NCI-H1930 (cell line): ENCODE data around the gene TGFBR3.
A peak's percentile ranks its signal among the peaks of the same experiment; 100 is the strongest.
"Not testable (repeated sequence)": the region's sequence is repeated elsewhere in the genome, so short reads cannot be mapped to it uniquely, and the experiment has no call there.

Experiments
- DNase-seq, 2 experiments: peaks; one replicate each; lab custom pipeline; 2025; lab: John Stamatoyannopoulos, UW

TGFBR3 gene

GRCh38 chr1:91883470-91883869 is 2.5 kb downstream of the TGFBR3 start:
- no peak for DNase-seq

DNA sequence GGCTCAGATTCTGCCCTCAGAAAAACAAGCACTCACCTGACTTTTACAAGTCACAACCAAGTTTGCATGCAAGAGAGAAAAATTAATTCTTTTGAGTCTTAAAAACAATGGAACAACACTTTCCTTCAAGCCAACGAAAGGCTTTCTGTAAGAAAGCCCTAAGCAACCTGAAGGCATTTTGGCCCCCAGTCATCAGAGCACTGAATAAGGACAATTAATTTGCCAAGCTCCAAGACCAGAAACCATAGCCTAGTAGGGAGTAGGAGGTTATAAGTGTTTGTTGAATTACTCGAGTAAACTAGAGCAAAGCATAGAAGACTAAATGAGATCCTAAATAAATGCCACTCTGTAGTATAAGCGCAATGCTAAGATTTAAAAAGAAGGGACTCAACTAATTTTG is 4.7 kb downstream of the TGFBR3 start:
- DNase-seq: no peak

GRCh38 chr1:91879733-91880132 is 6.2 kb downstream of the TGFBR3 start:
- no peak for DNase-seq

- no peak for DNase-seq
These were observed 8.3 kb downstream of the TGFBR3 start for GRCh38 chr1:91877574-91878208.

DNA sequence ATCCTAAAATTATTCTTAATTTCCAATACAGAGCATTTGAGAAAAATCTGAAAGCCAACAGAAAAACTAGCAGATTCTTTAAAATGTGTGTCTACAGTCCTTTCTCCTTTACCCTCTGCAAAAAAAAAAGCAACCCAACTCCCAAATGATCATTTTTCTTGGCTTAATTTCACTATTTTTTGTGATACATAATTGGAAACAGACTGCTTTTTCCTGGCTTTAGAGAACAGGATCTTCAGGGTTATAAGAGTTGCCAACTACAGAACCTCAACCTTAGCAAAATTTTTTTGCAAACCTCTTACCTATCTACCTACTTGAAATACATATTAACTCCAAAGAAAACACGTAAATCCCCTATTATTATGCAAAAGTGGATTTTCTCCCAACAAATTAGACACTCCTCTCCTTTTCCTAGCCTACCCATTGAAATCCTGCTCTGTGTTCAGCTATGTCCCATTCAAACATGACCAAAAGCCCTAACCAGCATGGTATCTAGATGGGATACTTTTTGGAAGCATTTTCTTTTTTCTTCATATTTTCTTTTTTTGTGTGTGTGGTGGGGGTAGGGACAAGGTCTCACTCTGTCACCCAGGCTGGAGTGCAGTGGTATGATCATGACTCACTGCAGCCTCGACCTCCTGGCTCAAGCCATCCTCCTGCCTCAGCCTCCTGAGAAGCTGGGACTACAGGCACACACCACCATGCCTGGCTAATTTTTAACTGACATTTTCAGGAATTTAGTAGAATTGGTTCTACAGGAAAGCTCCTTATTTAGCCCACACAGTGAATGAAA is 9.0 kb downstream of the TGFBR3 start:
- DNase-seq: no peak

DNA sequence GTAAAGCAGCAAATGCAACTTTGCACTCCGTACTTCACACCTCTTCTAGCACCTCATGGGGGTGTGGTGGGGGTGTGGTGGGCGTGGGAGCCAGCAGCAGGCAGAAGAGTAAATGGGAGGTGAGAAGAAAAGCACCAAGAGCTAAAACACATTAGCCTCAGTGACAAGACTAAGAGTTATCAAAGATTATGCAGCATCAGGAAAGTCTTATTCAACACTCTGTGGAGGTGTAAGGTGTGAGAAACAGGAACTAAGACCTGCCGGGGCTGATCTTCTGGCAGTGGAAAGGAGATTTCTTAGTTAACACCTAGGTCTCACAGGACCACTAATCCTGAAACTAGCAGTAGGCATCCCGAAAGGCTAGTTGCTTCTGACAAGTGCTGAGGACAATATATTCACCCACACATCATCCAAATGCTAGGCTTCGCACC is 9.9 kb downstream of the TGFBR3 start:
- no peak for DNase-seq

GRCh38 chr1:91874167-91874566 is 11.8 kb downstream of the TGFBR3 start:
- no peak for DNase-seq

DNA sequence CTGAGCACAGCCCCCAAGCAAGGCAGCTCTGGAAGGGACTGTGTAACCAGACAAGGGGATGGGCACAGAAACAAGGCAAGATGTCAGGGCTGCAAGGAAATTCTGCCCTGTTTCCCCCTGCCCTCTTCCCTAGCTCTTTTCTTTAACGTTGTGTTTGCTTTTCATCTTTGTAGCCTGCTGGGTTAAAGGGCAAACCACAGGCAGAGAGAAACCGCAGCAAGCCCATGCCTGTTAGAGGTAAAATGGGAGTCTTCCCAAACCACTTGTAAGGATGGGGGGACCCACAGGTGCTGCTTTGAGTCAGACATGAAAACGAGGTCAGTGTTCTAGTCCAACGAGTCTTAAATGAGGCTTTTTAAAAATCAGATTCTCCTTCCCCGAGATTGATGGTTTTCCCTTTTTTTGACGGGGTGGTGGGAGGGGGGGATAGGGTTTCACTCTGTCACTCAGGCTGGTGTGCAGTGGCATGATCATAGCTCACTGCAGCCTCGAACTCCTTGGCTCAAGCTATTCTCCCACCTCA is 13.3 kb downstream of the TGFBR3 start:
- no peak for DNase-seq

GRCh38 chr1:91872000-91872399 is 14.0 kb downstream of the TGFBR3 start:
- no peak for DNase-seq

- no peak for DNase-seq
These were observed 15.6 kb downstream of the TGFBR3 start for GRCh38 chr1:91870322-91870721.

DNA sequence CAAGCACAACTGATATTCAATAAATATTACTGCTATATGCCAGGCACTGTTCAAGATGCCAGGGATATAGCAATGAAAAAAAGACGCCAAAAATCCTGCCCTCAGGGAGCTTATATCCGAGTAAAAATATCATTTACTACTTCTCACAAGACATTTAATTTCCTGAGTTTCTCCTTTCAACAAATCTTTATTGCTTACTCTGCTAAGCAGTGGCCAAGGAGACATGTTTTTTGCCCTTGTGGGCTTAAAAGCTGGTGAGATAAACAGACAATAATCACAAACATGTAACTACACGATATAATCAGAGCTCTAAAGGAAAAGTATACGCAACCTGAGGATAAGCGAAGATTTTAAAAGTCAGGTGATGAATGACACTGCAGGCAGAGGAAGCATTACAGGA is 19.5 kb downstream of the TGFBR3 start:
- no peak for DNase-seq

GRCh38 chr1:91864017-91864700 is 21.8 kb downstream of the TGFBR3 start:
- peak; percentile 29 to 41 for DNase-seq

DNA sequence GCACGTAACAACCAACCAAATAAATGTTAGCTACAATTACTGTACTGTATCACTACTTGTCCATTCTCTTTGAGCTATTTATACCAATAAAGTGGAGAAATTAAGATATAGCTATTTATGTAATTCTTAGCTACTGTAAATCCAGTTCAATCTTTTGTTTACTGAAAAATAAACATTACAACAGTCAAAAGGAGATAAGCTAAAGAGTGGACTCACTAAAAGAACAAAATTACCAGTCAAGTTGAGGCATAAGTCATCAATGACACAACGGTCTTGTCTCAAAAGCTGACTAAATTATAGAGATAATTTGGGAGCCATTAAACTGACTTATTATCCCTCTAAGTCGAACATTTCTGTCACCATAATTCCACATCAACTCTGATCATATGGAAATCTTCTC is 22.5 kb downstream of the TGFBR3 start:
- DNase-seq: peak in 1 of 2 experiments; percentile 31

DNA sequence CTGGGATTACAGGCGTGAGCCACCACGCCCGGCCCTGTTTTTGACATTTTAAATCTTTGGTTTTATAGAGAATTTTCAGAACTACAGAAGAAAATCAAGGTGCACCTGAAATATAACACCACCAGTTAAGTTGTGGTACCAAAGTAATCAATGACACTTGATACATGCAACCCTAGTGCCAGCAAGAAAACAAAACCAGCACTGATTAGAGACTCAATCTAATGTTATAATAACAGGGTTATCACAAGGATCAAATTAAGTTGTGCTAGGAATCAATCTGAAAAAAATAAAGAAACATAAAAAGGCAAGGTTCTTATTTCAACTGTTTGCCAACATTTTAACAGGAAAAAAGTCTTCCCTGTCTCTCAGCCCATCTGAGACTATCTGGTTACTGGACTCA is 23.8 kb downstream of the TGFBR3 start:
- no peak for DNase-seq

- DNase-seq: no peak
These were observed 28.3 kb downstream of the TGFBR3 start for GRCh38 chr1:91857557-91858239.

- no peak for DNase-seq
These were observed 29.0 kb downstream of the TGFBR3 start for GRCh38 chr1:91856996-91857395.

- DNase-seq: no peak
These were observed 31.0 kb downstream of the TGFBR3 start for GRCh38 chr1:91854852-91855534.

GRCh38 chr1:91853397-91853796 is 32.6 kb downstream of the TGFBR3 start:
- no peak for DNase-seq

DNA sequence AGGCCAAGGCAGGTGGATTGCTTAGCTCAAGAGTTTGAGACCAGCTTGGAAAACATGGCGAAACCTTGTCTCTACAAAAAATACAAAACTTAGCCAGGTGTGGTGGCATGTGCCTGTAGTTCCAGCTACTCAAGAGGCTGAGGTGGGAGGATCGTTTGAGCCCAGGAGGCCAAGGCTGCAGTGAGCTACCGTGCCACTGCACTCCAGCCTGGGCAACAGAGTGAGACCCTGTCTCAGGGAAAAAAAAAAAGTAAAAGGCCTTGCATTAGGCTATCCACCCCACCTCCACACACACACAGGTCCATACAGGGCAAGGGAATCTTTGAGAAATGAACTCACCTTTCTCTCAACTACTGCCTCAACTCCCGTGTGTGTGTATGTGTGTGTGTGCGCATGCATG is 33.9 kb downstream of the TGFBR3 start:
- DNase-seq: not testable (repeated sequence)

DNA sequence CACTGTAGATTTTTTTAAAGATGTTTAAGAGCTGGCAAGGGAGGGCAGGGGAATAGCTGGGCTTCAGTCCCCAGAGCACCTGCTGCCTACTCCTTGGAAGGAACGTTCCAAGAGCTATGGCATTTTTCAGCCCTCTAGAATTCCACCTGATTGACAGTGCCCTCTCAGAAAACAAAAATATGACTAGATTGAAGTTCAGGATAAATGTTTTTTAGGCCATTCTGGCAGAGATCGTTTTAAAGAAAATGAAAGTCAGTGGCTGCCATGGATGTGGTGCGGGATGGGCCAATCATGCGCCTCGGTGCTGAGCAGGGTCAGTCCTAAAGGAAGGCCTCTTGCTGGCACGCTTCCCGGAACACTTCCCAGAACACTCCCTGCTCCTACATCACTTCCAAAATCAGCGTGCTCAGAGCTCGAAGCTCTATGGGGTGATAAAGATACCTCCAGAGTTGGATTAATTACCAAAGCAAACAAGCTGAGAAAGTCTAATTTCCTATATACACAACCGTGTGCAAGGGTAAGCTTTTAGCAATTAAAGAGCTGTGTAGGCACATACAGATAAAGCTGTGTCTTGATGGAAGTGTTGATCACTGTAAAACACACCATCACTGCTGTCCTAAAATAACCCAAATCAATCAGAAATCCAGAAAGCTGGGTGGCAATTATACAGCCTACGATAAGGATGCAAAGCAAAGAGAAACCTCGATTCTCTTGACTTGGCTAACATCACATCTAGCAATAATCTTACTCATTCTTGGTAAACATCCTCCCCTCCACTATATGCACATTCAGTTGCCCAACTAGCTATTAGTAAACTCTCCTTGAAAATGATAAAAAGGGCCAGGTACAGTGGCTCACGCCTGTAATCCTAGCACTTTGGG is 34.6 kb downstream of the TGFBR3 start:
- no peak for DNase-seq

DNA sequence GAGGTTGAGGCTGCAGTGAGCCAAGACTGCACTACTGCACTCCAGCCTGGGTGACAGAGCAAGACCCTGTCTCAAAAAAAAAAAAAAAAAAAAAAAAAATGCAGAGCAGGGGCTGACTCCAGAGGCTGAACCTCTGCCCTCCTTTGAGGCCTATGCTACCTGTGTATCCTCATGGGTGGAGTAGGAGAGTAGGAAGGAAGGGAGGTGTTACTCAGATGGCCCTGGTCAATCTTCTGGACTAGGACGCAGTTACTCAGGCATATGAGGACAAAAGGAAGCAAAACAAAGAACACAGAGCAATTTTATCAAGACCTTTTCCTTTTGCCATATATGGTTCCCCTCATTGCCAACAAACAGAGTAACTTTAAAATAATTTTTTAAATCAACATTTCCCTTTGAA is 35.2 kb downstream of the TGFBR3 start:
- DNase-seq: no peak
